HepG2 (cell line): Measurements from ENCODE around the gene ACSS1. TPM values are rescaled to one million over a fixed set of nuclear protein-coding genes. Genes with fewer than 3 reads are reported as not detected.

Experiments used
- FOXO4 ChIP-seq: sonication (generic); formaldehyde crosslinking; conservative IDR thresholded peaks from 2 replicates; pipeline ENCODE4 v1.8.1; 2023; ENCODE audit warnings: missing genetic modification reagents
- GATAD2A ChIP-seq: IDR thresholded peaks from 2 replicates; pipeline ENCODE4 v1.6.1; 2016
- KDM5A ChIP-seq: fragments of 200-600 bp; sonication (generic); IDR thresholded peaks from 2 replicates; pipeline ENCODE4 v1.7.0; 2018; ENCODE audit warnings: antibody characterized with exemption, mild to moderate bottlenecking, low read length, borderline replicate concordance
- KLF12 ChIP-seq: sonication (generic); formaldehyde crosslinking; IDR thresholded peaks from 2 replicates; pipeline ENCODE4 v1.4.0; 2020; ENCODE audit warnings: missing genetic modification reagents, borderline replicate concordance
- MLXIP ChIP-seq: sonication (generic); formaldehyde crosslinking; IDR thresholded peaks from 2 replicates; pipeline ENCODE4 v1.9.0; 2021; ENCODE audit warnings: missing genetic modification reagents, borderline replicate concordance
- NCOA2 ChIP-seq: sonication (generic); formaldehyde crosslinking; IDR thresholded peaks from 2 replicates; pipeline ENCODE4 v1.8.0; 2022; ENCODE audit warnings: inconsistent platforms
- RFXAP ChIP-seq: sonication (generic); formaldehyde crosslinking; IDR thresholded peaks from 2 replicates; pipeline ENCODE4 v1.4.0; 2020; ENCODE audit warnings: missing genetic modification reagents, borderline replicate concordance
- TBX2 ChIP-seq: sonication (generic); formaldehyde crosslinking; IDR thresholded peaks from 2 replicates; pipeline ENCODE4 v1.5.0; 2020; ENCODE audit warnings: missing genetic modification reagents, mild to moderate bottlenecking, borderline replicate concordance
- TFDP1 ChIP-seq: IDR thresholded peaks from 2 replicates; pipeline ENCODE4 v1.6.1; 2016; ENCODE audit warnings: missing compliant biosample characterization, missing genetic modification reagents, borderline replicate concordance
- THAP7 ChIP-seq: sonication (generic); formaldehyde crosslinking; IDR thresholded peaks from 2 replicates; pipeline ENCODE4 v1.8.1; 2023; ENCODE audit warnings: mild to moderate bottlenecking, missing genetic modification reagents
- TP53 ChIP-seq: sonication (generic); formaldehyde crosslinking; conservative IDR thresholded peaks from 2 replicates; pipeline ENCODE4 v1.4.0; 2020; ENCODE audit warnings: missing genetic modification reagents
- XRCC5 ChIP-seq: fragments of 200-400 bp; formaldehyde crosslinking; optimal IDR thresholded peaks from 2 replicates; pipeline ENCODE3; 2017; ENCODE audit warnings: mild to moderate bottlenecking, low read length
- ZBTB20 ChIP-seq: sonication (generic); formaldehyde crosslinking; IDR thresholded peaks from 2 replicates; pipeline ENCODE4 v1.8.1; 2023; ENCODE audit warnings: missing genetic modification reagents, low read depth, mild to moderate bottlenecking, borderline replicate concordance
- ZBTB38 ChIP-seq: sonication (generic); formaldehyde crosslinking; IDR thresholded peaks from 2 replicates; pipeline ENCODE4 v1.5.1; 2020; ENCODE audit warnings: mild to moderate bottlenecking, missing genetic modification reagents
- ZBTB42 ChIP-seq: sonication (generic); formaldehyde crosslinking; IDR thresholded peaks from 2 replicates; pipeline ENCODE4 v1.5.0; 2020; ENCODE audit warnings: mild to moderate bottlenecking, missing genetic modification reagents
- ZFP82 ChIP-seq: sonication (generic); formaldehyde crosslinking; IDR thresholded peaks from 2 replicates; pipeline ENCODE4 v1.5.1; 2020; ENCODE audit warnings: mild to moderate bottlenecking, missing genetic modification reagents, borderline replicate concordance
- ZNF431 ChIP-seq: sonication (generic); formaldehyde crosslinking; IDR thresholded peaks from 2 replicates; pipeline ENCODE4 v1.9.0; 2022; ENCODE audit warnings: missing genetic modification reagents, low read depth, mild to moderate bottlenecking, borderline replicate concordance
- ZNF44 ChIP-seq: sonication (generic); formaldehyde crosslinking; IDR thresholded peaks from 2 replicates; pipeline ENCODE4 v1.5.1; 2020; ENCODE audit warnings: mild to moderate bottlenecking, missing genetic modification reagents
- ZNF546 ChIP-seq: sonication (generic); formaldehyde crosslinking; conservative IDR thresholded peaks from 2 replicates; pipeline ENCODE4 v1.8.1; 2023; ENCODE audit warnings: mild to moderate bottlenecking, missing genetic modification reagents
- ZSCAN20 ChIP-seq: sonication (generic); formaldehyde crosslinking; IDR thresholded peaks from 2 replicates; pipeline ENCODE4 v1.4.0; 2020; ENCODE audit warnings: missing genetic modification reagents, mild to moderate bottlenecking, borderline replicate concordance
- polyA plus RNA-seq, 8 experiments: library from polyadenylated mRNA; depleted of rRNA in 3 of 8; stranded (reverse) in 7 of 8; unstranded in 1 of 8; fragments of >200 nt; fragmentation: Illumina TruSeq in 4 of 8; extraction: Trizol in 4 of 8; gene quantifications; 2 replicates each; pipeline versions ENCODE4 v1.2.1 to v1.2.3, GENCODE V29; 2011 to 2016; ENCODE audit warnings: low read depth in 4 of 8, missing spikeins in 1 of 8, mixed read lengths in 1 of 8; ENCODE audit not compliant: insufficient read depth in 1 of 8
- total RNA-seq, 5 experiments: library from RNA; depleted of rRNA; stranded (reverse); fragments of >200 nt; fragmentation: Illumina TruSeq; extraction: Trizol; gene quantifications; 2 replicates each; pipeline ENCODE4 v1.2.3, GENCODE V29; 2016; ENCODE audit warnings: low read depth in 1 of 5
- TF ChIP-seq, protein P1 (sequence below): fragments of 450-650 bp; IDR thresholded peaks from 2 replicates; pipeline ENCODE4 v1.6.1; 2017
- TF ChIP-seq, protein P2 (sequence below): sonication (generic); formaldehyde crosslinking; IDR thresholded peaks from 2 replicates; pipeline ENCODE4 v1.5.0; 2020; ENCODE audit warnings: missing genetic modification reagents

Gene ACSS1
- total and polyA plus RNA-seq, 2 of the 13 experiments (the other 11 are each of a cell fraction or from before 2014, with no cell fraction given), result 15.2 to 41.6 TPM

DNA sequence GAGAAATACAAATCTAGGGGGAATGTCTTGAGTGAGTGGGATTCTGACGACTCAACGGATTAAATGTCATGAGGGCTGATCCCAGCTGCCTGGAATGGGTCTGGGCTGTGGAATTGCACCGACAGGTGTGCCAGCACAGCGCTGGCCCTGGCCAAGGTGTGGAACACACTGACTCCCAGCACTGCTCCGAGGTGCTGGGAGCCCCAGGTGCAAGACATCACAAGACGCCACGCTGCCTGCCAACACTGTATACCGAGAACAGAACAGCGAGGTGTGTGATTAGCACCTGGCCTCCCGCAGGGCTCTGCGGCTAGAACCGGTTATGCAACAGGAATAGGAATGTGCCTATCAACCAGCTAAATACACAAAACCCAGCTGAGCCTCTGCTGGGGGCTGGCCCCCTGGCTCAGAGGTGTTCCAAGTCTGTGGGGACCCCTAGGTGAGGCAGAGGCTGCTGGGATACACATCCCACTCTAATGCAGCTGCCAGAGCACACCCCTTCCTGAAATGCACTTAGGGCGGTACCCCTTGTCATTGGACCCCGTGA is 40.6 kb downstream of the ACSS1 start (continued):
- TF ChIP-seq, protein P1, sequence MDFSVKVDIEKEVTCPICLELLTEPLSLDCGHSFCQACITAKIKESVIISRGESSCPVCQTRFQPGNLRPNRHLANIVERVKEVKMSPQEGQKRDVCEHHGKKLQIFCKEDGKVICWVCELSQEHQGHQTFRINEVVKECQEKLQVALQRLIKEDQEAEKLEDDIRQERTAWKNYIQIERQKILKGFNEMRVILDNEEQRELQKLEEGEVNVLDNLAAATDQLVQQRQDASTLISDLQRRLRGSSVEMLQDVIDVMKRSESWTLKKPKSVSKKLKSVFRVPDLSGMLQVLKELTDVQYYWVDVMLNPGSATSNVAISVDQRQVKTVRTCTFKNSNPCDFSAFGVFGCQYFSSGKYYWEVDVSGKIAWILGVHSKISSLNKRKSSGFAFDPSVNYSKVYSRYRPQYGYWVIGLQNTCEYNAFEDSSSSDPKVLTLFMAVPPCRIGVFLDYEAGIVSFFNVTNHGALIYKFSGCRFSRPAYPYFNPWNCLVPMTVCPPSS, result no peak
- TF ChIP-seq TFDP1, result no peak
- no peak for TF ChIP-seq ZBTB20 (CRISPR knock-in tag)
- no peak for TF ChIP-seq ZSCAN20 (CRISPR knock-in tag)
- no peak for TF ChIP-seq ZFP82 (CRISPR knock-in tag)
- TF ChIP-seq FOXO4, result 0 out of 2 replicates have a peak, but pooled peaks have one; percentile 52
- TF ChIP-seq, protein P2, sequence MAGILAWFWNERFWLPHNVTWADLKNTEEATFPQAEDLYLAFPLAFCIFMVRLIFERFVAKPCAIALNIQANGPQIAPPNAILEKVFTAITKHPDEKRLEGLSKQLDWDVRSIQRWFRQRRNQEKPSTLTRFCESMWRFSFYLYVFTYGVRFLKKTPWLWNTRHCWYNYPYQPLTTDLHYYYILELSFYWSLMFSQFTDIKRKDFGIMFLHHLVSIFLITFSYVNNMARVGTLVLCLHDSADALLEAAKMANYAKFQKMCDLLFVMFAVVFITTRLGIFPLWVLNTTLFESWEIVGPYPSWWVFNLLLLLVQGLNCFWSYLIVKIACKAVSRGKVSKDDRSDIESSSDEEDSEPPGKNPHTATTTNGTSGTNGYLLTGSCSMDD (CRISPR knock-in tag), result peak; percentile 57; the same call in 1 of the 2 replicates
- TF ChIP-seq ZNF431 (CRISPR knock-in tag), result no peak
- TF ChIP-seq RFXAP, result peak; percentile 60; the same call in 1 of the 2 replicates
- TF ChIP-seq TP53, result peak; percentile 68
- TF ChIP-seq ZNF44 (CRISPR knock-in tag), result no peak
- no peak for TF ChIP-seq KDM5A
- TF ChIP-seq NCOA2, result peak; percentile 52
- TF ChIP-seq TBX2 (CRISPR knock-in tag), result peak; percentile 88
- TF ChIP-seq THAP7 (CRISPR knock-in tag), result no peak
- no peak for TF ChIP-seq KLF12
- TF ChIP-seq XRCC5, result peak; percentile 34
- no peak for TF ChIP-seq ZBTB42
- 0 out of 2 replicates have a peak, but pooled peaks have one; percentile 48 for TF ChIP-seq ZBTB38 (CRISPR knock-in tag)
- TF ChIP-seq MLXIP, result peak; percentile 60; the same call in 1 of the 2 replicates
- TF ChIP-seq ZNF546, result no peak
- peak; percentile 82 for TF ChIP-seq GATAD2A (CRISPR knock-in tag)
